GM21825 (cell line): ENCODE measurements around the gene ZNF653.
"Not testable (repeated sequence)": the region's sequence is repeated elsewhere in the genome, so short reads cannot be mapped to it uniquely, and the experiment has no call there.

ENCODE experiments used
- ATAC-seq: cut with Tn5 transposase; IDR thresholded peaks from one replicate; pipeline ENCODE4 v1.9.1; 2021; ENCODE audit warnings: mild to moderate bottlenecking, moderate library complexity; ENCODE audit not compliant: unreplicated experiment

The ZNF653 gene

GRCh38 chr19:11457115-11457514, 48.5 kb downstream of the ZNF653 start:
- ATAC-seq: no peak

GRCh38 chr19:11456659-11457058, 49.0 kb downstream of the ZNF653 start:
- no peak for ATAC-seq

DNA sequence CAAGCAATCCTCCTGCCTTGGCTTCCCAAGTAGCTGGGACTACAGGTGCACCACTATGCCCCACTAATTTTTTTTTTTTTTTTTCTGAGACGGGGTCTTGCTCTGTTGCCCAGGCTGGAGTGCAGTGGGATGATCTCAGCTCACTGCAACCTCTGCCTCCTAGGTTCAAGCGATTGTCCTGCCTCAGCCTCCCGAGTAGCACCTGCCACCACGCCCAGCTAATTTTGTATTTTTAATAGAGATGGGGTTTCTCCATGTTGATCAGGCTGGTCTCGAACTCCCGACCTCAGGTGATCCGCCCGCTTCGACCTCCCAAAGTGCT, 50.4 kb downstream of the ZNF653 start:
- not testable (repeated sequence) for ATAC-seq

DNA sequence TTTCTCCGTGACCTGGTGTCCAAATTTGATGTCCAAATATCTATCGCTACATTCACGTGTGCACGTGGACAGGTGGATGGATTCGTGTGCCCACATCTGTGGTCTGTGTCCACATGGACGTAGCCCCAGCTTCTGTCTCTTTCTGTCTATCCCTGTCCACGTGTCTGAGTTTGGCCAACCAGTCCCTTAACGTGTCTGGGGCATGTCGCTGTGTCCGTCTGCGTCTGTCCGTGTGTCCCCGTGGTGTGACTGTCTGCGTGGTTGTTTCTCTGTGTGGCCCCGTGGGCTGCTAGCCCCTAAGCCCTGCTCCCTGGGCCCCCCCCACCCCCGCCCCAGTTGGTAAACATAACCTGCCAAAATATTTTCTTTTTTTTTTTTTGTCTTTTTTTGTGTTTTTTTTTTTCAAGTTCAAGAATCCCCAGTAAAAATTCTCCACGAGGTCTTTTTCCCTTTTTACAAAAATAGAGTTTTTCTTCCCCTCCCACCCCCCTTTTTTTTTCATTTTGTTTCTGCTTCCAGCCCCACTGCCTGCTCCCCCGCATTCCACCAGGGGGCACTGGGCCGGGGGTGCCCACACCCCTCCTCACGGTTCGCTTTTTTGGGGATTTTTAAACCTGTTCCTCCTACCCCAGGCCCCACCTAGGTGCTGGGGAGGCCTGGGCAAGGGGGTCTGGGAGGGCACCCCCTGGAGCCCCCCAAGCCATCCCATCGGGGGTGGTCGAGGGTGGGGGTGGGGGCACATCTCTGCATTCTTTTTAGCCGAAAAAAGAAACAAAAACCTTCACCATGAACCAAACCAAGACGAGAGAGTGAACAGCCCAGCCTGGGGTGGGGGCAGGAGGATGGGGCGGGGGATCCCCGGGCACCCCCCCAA, 51.9 kb downstream of the ZNF653 start:
- ATAC-seq: no peak

DNA sequence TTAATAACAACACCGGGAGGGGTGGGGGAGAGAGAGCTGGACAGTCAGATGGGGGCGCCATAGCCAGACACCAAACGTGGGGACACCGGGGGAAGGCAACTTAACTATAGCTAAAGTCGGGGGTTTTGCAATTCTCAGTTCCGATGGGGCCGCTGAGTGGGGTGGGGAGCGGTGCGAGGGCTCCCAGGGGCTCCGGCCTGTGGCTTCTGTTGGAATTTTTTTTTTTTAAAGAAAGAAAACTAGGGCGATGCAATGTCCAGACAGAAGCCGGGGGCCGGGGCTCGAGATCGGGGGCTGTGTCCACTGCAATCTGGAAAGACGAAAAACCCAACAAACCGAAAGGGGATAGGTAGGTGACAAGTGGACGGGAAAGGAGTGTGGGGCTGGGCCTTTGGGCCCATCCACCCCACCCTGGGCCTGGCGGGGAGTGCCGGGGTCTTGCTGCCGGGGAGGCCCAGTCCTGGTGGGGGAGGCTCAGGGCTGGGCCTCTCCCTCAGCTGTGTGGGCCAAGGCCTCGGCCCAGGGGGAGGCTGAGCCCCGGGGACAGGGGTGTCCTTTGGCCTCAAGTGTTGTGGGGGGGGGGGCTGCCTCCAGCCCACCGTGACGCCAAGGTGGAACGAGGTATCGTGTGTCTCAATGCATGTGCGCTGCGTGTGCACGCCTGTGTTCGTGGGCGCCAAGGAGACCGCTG, 52.9 kb downstream of the ZNF653 start:
- no peak for ATAC-seq

DNA sequence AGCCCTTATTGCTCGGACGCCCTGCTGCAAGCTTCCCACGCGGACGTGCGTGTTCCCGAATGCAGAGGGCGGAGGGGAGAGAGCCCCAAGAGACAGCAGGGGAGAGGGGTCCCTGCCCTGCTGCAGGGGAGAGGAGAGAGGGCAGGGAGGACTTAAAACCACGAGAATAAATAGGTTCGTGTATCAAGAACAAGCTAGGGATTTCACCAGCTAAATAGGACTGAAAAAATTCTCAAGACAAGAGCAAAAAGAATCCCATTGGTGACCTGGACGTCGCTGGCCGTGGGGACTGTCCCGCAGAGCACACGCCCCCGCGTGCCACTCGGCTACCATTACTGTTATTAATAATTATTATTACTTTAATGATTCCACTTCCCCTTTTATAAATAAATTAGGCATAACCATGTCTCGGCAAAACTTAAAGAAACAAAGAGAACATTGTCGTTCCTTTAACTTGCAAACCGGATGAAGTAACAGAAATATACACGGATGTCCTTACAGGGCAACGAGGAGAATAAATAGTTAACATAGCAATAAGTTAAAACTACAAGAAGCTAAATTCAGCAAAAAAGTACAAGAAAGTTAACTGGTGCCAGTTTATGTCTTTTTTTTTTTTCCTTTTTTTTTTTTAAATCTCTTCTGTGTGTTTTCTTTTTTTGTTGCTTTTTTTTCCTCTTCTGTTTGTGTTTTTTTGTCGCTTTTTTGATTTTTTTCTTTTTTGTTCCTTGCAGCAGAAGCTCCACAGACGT, 53.6 kb downstream of the ZNF653 start:
- no peak for ATAC-seq

DNA sequence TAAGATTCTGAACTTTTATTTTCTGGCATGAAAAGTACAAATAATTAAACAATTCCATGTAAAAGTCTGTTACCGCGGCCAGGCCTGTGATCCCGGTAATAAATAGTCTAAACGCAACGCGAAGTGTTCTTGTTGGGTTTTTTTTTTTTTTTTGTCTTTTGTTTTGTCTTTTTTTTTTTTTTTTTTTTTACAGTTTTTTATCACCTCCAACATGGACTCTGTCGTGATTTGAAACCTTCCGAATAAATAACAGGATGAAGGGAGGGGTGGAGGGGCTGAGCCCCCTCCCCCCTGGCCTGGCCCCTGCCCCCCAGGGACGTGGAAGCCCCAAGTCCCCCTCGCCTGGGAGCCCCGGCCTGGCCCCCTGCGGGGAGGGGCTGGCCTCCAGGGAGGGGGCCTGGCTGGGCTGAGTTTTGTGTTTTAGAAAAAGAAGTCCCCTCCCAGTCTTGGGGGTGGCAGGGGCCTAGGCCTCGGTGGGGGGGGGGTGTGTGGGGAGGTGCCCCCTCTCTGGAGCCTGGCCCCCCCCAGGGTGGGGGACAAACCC, 54.2 kb downstream of the ZNF653 start:
- no peak for ATAC-seq

- ATAC-seq: no peak
Measured at GRCh38 chr19:11450570-11451326, 54.9 kb downstream of the ZNF653 start.

- ATAC-seq: no peak
Measured at GRCh38 chr19:11448923-11449554, 56.6 kb downstream of the ZNF653 start.

DNA sequence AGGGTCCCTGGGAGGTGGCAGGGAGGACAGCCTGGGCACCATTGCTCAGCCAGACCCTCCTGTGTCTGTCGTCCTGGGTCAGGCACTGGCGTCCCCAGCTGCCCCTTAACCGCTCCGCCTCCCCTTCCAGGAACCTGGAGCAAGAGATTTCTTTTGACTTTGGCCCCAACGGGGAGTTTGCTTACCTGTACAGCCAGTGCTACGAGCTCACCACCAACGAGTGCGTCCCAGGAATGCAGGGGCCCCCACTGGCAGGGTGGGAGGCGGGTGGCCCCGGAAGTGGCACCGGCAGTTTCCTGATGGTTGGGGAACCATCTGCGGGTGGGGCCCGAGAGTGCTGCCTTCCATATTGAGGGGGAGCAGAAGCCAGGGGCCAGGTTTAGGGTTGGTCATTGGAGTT, 57.2 kb downstream of the ZNF653 start:
- no peak for ATAC-seq

- ATAC-seq: no peak
Measured at GRCh38 chr19:11447347-11448262, 58.0 kb downstream of the ZNF653 start.

DNA sequence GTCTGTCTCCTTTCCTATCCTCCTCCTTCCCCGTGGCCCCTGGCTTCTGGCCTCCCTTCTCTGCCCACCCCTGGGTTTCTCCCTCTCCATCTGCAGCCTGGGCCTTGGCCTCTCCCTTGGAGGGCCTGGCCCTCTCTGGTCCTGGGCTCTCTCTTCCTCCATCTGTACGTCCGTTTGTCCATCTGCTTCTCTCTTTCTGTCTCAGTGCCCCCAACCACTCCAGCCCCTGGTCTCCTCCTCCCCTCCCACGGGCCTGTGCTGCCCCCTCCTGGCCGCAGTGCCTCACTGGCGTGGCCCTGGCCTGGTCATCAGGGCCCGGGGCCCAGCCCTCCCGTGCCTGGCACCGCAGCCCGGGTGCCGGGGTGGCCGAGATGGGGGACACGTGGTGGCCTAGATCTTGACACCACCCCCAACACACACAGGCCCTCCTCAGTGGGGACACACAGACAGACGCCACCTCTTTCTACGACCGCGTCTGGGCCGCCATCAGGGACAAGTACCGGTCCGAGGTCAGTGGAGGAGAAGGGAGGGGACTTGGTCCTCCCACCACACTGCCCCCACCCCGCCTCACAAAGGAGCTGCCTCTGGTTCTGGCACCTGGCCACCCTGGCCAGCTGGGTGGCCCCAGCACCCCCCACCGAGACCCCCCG, 58.9 kb downstream of the ZNF653 start:
- ATAC-seq: no peak

GRCh38 chr19:11446271-11446651, 59.4 kb downstream of the ZNF653 start:
- no peak for ATAC-seq

GRCh38 chr19:11445141-11445540, 60.5 kb downstream of the ZNF653 start:
- ATAC-seq: no peak

GRCh38 chr19:11444059-11444458, 61.6 kb downstream of the ZNF653 start:
- no peak for ATAC-seq

GRCh38 chr19:11437955-11438354, 67.7 kb downstream of the ZNF653 start:
- ATAC-seq: no peak

GRCh38 chr19:11435833-11436313, 69.8 kb downstream of the ZNF653 start:
- no peak for ATAC-seq

DNA sequence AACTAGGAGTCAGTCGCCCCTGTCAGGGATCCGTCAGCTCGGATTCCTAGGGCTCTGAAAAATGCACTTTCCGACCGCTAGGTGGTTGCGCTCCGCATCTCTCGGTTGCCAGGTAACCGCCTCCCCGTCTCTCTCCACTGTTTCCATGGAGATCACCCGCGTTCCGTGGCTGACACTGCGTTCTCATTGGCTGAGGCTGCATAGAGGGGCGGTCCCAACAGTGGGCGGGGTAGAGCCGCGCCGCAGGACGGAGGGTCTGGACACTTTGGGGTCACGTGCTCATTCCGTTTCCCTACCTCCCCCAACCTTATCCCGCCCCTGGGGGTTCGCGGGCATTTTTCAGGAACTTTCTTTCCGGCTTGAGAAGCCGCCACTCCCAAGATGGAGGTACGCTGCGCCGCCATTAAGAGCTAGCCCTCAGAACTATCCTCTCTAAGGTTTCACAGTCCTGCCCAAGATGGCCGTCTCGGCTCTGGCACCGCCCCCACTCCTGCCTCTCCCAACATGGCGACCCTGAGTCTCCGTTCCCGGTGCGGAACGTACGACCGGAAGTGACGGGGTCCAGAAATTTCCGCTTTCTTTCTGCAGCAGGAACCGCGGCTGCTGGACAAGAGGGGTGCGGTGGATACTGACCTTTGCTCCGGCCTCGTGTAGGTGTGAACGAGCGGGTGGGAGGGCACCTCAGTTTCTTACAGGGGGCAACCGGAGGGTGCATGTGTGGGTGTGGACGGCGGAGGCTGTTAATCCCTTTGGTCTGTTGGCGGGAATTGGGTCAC, 70.4 kb downstream of the ZNF653 start, which contains the start of the genes ODAD3 and PRKCSH:
TSS of gene ODAD3 (minus strand) at position 65 of the 776 bp plus-strand sequence. CDS start 105 bp downstream, outside the sequence.
TSS of gene PRKCSH (plus strand) at position 579 of the 776 bp plus-strand sequence. CDS start 483 bp downstream, outside the sequence.
- ATAC-seq: peak; percentile 84
